PFSK-1 (cell line): Measurements from ENCODE around the gene PRX.

ENCODE experiments used
- FOXP2 ChIP-seq: optimal IDR thresholded peaks from 2 replicates; pipeline ENCODE3; 2011; ENCODE audit warnings: borderline replicate concordance, control low read depth, inconsistent platforms; ENCODE audit not compliant: insufficient read depth; ENCODE audit errors: extremely low read length, extremely low read depth
- POLR2AphosphoS5 ChIP-seq: IDR thresholded peaks from 2 replicates; pipeline ENCODE4 v1.6.1; 2012; ENCODE audit warnings: low read depth, mild to moderate bottlenecking, control low read depth, low read length, moderate library complexity
- SIN3A ChIP-seq: IDR thresholded peaks from 2 replicates; pipeline ENCODE4 v1.6.1; 2012; ENCODE audit warnings: mild to moderate bottlenecking, low read length, moderate library complexity, borderline replicate concordance; ENCODE audit not compliant: insufficient read depth
- TAF1 ChIP-seq: IDR thresholded peaks from 2 replicates; pipeline ENCODE4 v1.6.1; 2012; ENCODE audit warnings: low read length, control low read depth, borderline replicate concordance; ENCODE audit not compliant: insufficient read depth
- TF ChIP-seq, protein P1 (sequence below), 2 experiments: IDR thresholded peaks; 2 replicates each; pipeline versions ENCODE4 v1.6.1 to v1.8.0; 2011 to 2012; ENCODE audit warnings: low read depth in 2 of 2, low read length in 2 of 2, control low read depth in 1 of 2, inconsistent platforms in 1 of 2, mild to moderate bottlenecking in 1 of 2, moderate library complexity in 1 of 2; ENCODE audit not compliant: insufficient read depth in 1 of 2

Gene PRX

DNA sequence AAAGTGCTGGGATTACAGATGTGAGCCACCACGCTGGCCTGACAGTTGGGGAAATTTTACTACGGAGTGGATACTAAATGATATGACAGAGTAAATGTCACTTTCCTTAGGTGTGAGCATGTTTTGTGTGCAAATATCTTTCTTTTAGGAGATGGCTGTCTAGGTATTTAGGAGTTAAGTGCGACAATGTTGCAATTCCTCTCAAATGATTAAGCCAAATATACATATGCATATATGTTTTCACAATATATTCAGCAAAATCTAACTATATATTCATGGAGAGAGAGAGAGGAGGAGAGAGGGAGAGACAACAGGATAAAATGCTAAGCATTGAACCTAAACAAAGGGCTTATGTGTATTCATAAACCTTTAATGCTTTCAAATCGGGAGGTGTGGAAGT lies 36.3 kb upstream of the PRX start:
- TF ChIP-seq SIN3A (no peak), FOXP2 (no peak), POLR2AphosphoS5 (no peak), TAF1 (no peak)
- TF ChIP-seq, protein P1, sequence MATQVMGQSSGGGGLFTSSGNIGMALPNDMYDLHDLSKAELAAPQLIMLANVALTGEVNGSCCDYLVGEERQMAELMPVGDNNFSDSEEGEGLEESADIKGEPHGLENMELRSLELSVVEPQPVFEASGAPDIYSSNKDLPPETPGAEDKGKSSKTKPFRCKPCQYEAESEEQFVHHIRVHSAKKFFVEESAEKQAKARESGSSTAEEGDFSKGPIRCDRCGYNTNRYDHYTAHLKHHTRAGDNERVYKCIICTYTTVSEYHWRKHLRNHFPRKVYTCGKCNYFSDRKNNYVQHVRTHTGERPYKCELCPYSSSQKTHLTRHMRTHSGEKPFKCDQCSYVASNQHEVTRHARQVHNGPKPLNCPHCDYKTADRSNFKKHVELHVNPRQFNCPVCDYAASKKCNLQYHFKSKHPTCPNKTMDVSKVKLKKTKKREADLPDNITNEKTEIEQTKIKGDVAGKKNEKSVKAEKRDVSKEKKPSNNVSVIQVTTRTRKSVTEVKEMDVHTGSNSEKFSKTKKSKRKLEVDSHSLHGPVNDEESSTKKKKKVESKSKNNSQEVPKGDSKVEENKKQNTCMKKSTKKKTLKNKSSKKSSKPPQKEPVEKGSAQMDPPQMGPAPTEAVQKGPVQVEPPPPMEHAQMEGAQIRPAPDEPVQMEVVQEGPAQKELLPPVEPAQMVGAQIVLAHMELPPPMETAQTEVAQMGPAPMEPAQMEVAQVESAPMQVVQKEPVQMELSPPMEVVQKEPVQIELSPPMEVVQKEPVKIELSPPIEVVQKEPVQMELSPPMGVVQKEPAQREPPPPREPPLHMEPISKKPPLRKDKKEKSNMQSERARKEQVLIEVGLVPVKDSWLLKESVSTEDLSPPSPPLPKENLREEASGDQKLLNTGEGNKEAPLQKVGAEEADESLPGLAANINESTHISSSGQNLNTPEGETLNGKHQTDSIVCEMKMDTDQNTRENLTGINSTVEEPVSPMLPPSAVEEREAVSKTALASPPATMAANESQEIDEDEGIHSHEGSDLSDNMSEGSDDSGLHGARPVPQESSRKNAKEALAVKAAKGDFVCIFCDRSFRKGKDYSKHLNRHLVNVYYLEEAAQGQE (IDR thresholded peaks at IDR 0.05; ENCODE audit: insufficient read depth in 1 of 2, low read depth in 2 of 2, low read length in 2 of 2), result no peak

DNA sequence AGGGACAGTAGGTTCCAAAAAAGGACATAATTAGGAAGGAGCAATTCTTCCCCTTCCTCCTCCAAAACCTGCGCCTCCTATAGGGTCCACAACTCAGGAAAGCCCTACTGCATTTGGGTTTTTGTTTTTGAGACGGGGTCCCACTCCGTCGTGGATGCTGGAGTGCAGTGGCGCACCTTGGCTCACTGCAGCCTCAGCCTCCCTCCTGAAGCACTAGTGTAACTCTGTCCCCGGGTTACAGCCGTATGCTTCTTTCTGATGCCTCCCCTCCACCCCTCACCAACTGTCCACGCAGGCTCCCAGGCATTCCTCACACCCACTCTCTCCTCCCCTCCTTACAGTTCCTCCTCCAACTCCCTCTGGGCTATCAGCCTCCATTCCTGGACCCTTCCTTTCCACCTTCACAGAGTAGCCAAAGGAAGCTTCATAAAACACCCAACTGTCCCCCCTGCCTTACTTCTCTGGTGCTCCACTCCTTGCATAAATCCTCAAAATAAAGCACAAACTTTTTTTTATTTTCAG lies 33.1 kb upstream of the PRX start:
- TF ChIP-seq, protein P1 (IDR thresholded peaks at IDR 0.05; ENCODE audit: insufficient read depth in 1 of 2, low read depth in 2 of 2, low read length in 2 of 2), result no peak
- TF ChIP-seq SIN3A (no peak), TAF1 (no peak), FOXP2 (no peak), POLR2AphosphoS5 (no peak)

GRCh38 chr19:40445780-40446262 lies 32.6 kb upstream of the PRX start:
- TF ChIP-seq FOXP2 (no peak), SIN3A (no peak), POLR2AphosphoS5 (no peak), TAF1 (no peak)
- TF ChIP-seq, protein P1 (IDR thresholded peaks at IDR 0.05; ENCODE audit: insufficient read depth in 1 of 2, low read depth in 2 of 2, low read length in 2 of 2), result no peak

GRCh38 chr19:40444825-40445312 lies 31.7 kb upstream of the PRX start:
- no peak for TF ChIP-seq FOXP2
- TF ChIP-seq POLR2AphosphoS5, result 0 out of 2 replicates have a peak, but pooled peaks have one; percentile 10

GRCh38 chr19:40444000-40444824 lies 31.0 kb upstream of the PRX start, which contains the start of gene SERTAD3:
TSS of gene SERTAD3 (minus strand) at chr19:40444335. CDS start at chr19:40442080, 2,255 bp downstream.
- peak; percentile 82; the same call in 1 of the 2 replicates for TF ChIP-seq SIN3A
- TF ChIP-seq, protein P1 (IDR thresholded peaks at IDR 0.05; ENCODE audit: insufficient read depth in 1 of 2, low read depth in 2 of 2, low read length in 2 of 2), result peak in 1 of 2 experiments; percentile 31; a peak in 1 of 4 replicates
- peak; percentile 92 for TF ChIP-seq TAF1
- peak; percentile 58 for TF ChIP-seq FOXP2
- peak; percentile 82 for TF ChIP-seq POLR2AphosphoS5
